ENCODE results near the gene TARBP1.

The TARBP1 gene

DNA sequence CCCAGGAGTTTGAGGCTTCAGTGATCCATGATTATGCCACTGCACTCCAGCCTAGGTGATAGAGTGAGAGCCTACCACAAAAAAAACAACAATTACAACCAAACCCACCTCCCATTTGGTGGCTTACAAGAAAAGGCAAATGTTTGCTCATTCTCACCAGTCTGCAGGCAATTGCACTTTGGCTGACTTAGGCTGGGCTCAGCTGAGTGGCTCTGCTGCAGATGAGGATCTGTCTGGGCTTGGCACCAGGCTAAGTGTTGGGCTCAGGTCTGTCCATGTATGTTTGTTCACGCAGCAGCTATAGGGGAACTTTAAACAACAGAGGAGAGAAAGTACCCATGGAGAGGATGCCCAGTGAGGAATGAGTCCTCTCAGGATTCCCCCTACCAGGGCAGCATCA is 133.7 kb downstream of the TARBP1 start:
- no peak for DNase-seq

GRCh38 chr1:234342774-234343173 is 136.2 kb downstream of the TARBP1 start:
- DNase-seq = no peak
